ENCODE data around the gene SPECC1L.

SPECC1L gene

DNA sequence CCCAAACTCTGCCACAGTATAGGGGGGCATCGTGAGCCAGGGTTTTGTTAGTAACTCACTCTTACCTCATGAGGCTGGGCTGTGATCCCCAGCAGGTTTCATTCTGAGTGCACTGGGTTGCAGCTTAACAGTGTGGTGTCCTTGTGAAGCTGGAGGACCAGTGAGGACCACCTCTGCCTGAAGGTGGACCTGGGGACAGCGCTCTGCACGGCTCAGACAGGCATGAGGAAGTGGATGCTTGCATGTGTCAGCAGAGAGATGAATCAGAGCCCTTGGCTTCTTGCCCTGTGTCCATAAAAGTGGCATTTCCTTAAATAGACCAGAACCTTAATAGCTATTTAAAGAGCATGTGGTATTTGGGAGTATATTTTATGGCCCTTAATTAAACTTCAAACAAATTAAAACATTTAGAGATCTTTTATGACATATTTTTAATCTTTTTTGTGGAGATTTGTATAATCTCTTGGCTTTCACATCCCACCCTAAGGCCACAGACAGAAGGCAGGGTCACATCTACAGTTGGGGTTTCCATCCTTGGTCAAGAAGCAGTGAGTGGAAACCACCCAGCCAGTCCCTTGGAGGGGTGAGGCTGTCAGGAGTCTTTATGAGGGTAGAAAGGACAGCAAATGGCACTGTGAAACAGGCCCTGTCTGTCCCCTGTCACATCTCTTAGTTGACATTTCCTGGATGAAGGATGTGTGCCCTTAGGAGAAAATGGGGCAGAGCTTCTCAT lies 132.0 kb downstream of the SPECC1L start:
- TF ChIP-seq EP300 (IDR thresholded peaks at IDR 0.05; ENCODE audit: borderline replicate concordance), result peak; percentile 35; the same call in 1 of the 2 replicates
- TF ChIP-seq NFIC (IDR thresholded peaks at IDR 0.05), result peak; percentile 79
- no peak for TF ChIP-seq FOXM1 (IDR thresholded peaks at IDR 0.05; ENCODE audit: borderline replicate concordance, low read depth)
- TF ChIP-seq, protein P1, sequence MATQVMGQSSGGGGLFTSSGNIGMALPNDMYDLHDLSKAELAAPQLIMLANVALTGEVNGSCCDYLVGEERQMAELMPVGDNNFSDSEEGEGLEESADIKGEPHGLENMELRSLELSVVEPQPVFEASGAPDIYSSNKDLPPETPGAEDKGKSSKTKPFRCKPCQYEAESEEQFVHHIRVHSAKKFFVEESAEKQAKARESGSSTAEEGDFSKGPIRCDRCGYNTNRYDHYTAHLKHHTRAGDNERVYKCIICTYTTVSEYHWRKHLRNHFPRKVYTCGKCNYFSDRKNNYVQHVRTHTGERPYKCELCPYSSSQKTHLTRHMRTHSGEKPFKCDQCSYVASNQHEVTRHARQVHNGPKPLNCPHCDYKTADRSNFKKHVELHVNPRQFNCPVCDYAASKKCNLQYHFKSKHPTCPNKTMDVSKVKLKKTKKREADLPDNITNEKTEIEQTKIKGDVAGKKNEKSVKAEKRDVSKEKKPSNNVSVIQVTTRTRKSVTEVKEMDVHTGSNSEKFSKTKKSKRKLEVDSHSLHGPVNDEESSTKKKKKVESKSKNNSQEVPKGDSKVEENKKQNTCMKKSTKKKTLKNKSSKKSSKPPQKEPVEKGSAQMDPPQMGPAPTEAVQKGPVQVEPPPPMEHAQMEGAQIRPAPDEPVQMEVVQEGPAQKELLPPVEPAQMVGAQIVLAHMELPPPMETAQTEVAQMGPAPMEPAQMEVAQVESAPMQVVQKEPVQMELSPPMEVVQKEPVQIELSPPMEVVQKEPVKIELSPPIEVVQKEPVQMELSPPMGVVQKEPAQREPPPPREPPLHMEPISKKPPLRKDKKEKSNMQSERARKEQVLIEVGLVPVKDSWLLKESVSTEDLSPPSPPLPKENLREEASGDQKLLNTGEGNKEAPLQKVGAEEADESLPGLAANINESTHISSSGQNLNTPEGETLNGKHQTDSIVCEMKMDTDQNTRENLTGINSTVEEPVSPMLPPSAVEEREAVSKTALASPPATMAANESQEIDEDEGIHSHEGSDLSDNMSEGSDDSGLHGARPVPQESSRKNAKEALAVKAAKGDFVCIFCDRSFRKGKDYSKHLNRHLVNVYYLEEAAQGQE (IDR thresholded peaks at IDR 0.05; ENCODE audit: low read depth), result no peak
- peak; percentile 72 for TF ChIP-seq TEAD4 (IDR thresholded peaks at IDR 0.05)

DNA sequence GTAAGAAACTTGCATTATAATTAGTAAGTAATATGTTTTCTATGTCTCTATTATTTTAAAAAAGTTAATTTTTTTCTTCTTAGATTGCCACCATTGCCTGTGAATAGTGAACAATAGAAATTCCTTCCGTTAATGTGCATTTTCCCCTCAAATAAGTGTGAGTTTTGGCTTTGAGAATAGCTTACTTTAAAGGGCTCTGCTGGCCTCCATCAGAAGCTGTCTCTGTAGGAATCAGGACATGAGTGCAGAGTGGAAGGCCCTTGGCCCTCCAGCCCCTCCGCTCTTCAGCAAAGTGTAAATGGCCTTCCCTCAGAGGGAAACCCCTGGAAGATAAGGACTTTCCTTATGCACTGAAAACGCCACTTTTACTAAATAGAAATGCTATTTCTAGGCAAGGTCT lies 132.7 kb downstream of the SPECC1L start:
- TF ChIP-seq EP300 (IDR thresholded peaks at IDR 0.05; ENCODE audit: borderline replicate concordance) (no peak), CREB1 (IDR thresholded peaks at IDR 0.05; ENCODE audit: low read depth) (no peak), CEBPB (IDR thresholded peaks at IDR 0.05) (no peak), FOXM1 (IDR thresholded peaks at IDR 0.05; ENCODE audit: borderline replicate concordance, low read depth) (no peak), ZBTB7A (IDR thresholded peaks at IDR 0.05; ENCODE audit: low read depth) (no peak), YY1 (IDR thresholded peaks at IDR 0.05; ENCODE audit: low read depth) (no peak), TEAD4 (IDR thresholded peaks at IDR 0.05) (no peak), TCF12 (IDR thresholded peaks at IDR 0.05; ENCODE audit: low read depth) (no peak), NFIC (IDR thresholded peaks at IDR 0.05) (no peak), RAD21 (IDR thresholded peaks at IDR 0.05; ENCODE audit: low read depth) (no peak), TAF1 (IDR thresholded peaks at IDR 0.05; ENCODE audit: low read depth) (no peak), EGR1 (IDR thresholded peaks at IDR 0.05) (no peak)
- TF ChIP-seq, protein P1 (IDR thresholded peaks at IDR 0.05; ENCODE audit: low read depth), result no peak
- TF ChIP-seq, protein P2, sequence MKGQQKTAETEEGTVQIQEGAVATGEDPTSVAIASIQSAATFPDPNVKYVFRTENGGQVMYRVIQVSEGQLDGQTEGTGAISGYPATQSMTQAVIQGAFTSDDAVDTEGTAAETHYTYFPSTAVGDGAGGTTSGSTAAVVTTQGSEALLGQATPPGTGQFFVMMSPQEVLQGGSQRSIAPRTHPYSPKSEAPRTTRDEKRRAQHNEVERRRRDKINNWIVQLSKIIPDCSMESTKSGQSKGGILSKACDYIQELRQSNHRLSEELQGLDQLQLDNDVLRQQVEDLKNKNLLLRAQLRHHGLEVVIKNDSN (IDR thresholded peaks at IDR 0.05), result no peak
- TF ChIP-seq, protein P3, sequence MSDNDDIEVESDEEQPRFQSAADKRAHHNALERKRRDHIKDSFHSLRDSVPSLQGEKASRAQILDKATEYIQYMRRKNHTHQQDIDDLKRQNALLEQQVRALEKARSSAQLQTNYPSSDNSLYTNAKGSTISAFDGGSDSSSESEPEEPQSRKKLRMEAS (IDR thresholded peaks at IDR 0.05), result no peak

DNA sequence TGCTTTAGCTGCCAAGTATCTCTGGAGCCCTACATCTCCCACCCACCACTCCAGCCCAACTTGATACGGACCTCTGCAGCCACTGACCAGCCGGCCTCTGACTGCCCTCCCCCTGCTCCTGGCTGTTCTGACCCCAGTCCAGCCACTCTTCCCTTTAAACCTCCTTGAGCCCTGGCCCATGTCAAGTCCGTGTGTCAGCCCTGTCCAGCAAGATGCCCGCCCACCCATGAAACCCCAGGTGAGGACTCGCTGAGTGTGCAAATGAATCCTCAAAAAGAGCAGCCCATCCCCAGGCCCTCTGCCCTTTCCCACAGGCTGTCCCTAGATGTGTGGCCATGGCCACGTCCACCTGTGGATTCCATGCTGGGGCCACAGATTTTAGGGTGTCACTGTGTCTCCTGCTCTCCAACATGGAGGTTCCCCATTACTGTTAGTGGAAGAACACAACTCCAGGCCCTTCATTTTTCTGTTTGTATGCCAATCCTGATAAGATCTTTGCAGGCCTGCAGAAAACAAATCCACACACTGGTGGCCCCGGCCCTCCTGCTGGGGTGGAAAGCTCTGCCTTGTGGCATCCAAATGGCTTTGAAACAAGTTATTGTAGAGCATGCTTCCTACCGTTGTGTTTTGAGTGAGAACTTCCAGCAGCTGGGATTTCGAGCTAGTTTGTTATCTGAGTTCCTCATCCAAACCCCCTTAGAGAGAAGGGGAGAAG lies 134.1 kb downstream of the SPECC1L start:
- TF ChIP-seq RAD21 (IDR thresholded peaks at IDR 0.05; ENCODE audit: low read depth) (no peak), CREB1 (IDR thresholded peaks at IDR 0.05; ENCODE audit: low read depth) (no peak)

DNA sequence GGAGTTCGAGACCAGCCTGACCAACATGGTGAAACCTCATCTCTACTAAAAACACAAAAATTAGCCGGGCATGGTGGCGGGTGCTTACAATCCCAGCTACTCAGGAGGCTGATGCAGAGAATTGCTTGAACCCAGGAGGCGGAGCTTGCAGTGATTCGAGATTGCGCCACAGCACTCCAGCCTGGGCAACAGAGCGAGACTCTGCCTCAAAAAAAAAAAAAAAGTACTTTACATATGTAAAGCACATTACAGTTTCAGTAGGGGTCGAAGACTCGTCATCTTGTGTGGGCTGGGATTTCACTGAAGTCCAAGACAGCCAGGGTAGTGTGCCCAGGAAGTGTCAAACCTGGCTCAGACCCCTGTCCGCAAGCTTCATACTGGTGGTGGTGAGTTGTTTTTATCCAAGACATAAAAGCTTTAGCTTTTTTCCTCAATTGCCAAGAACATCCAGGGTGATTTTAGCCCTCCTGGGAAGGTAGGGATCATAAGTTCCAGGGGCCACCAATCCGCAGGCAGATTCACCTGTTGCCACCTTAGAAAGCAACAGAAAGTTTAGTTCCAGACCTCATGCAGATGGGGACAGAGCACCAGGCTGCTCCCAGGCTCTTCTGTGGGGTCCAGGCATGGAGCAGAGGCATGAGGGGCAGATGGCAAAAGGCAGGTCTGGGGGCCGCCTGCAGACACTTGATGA lies 135.1 kb downstream of the SPECC1L start:
- TF ChIP-seq CEBPB (IDR thresholded peaks at IDR 0.05), result peak; percentile 14; the same call in 1 of the 2 replicates
- no peak for TF ChIP-seq TAF1 (IDR thresholded peaks at IDR 0.05; ENCODE audit: low read depth)
- no peak for TF ChIP-seq ZBTB7A (IDR thresholded peaks at IDR 0.05; ENCODE audit: low read depth)

DNA sequence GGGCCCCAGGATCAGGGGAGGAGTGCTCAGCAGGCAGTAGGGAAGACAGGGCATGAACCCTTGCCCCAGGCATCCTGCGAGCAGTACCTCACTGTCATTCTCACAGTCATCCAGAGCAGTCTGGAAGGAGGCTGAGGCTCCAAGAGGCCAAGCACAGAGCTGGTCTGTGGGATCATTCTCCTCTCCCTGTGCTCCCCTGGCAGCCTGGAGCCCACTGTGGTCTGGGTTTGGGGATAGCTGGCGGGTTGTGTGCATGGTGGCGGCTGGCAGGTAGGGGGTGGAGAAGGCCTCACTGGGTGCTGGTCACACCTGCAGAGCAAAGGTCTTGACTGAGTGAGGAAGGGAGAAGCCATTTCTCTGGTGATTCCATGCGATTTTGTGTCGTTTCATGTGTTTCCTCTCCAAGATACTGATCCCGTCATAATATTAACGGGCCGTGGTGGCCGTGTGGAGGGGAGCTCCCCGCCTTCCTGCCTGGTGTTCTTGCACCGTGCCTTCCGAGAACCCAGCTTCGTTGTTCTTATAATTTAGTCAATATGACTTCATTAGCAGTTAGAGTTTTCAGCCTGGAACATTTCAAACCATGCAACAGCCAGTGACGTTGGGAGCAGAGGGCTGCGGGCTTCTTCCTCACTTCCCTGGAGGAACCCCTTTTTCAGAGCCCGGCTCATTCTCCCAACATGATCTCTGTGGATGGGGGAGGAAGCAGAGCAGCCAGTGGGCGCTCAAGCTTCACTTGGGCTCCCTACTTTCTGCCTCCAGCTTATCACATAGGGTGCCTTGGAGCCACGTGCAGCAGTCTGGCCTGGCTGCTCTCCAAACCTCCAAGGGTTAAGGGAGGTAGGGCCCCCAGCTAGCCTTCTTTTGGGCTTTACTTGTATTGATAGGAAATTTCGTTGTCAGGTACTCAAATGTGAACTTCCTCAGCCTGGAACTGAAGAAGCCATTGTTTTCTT lies 136.0 kb downstream of the SPECC1L start:
- no peak for TF ChIP-seq TAF1 (IDR thresholded peaks at IDR 0.05; ENCODE audit: low read depth)
- TF ChIP-seq TEAD4 (IDR thresholded peaks at IDR 0.05), result no peak
- TF ChIP-seq NFIC (IDR thresholded peaks at IDR 0.05), result no peak
- TF ChIP-seq EGR1 (IDR thresholded peaks at IDR 0.05), result no peak
- TF ChIP-seq FOXM1 (IDR thresholded peaks at IDR 0.05; ENCODE audit: borderline replicate concordance, low read depth), result no peak
- TF ChIP-seq, protein P1 (IDR thresholded peaks at IDR 0.05; ENCODE audit: low read depth), result no peak
- TF ChIP-seq EP300 (IDR thresholded peaks at IDR 0.05; ENCODE audit: borderline replicate concordance), result no peak
- no peak for TF ChIP-seq CREB1 (IDR thresholded peaks at IDR 0.05; ENCODE audit: low read depth)
- no peak for TF ChIP-seq TCF12 (IDR thresholded peaks at IDR 0.05; ENCODE audit: low read depth)
- TF ChIP-seq ZBTB7A (IDR thresholded peaks at IDR 0.05; ENCODE audit: low read depth), result no peak
